Prostate gland (tissue), 2 donors: ENCODE data around the gene POFUT1.

Experiments
- CTCF ChIP-seq, 4 experiments: fragments of 200-600 bp in 2 of 4; fragments of 450-650 bp in 2 of 4; sonication (generic) in 2 of 4; IDR thresholded peaks; 1 replicate in 3 of 4; 2 replicates in 1 of 4; pipeline ENCODE4 v1.5.1; 2016 to 2019; ENCODE audit warnings: antibody characterized with exemption in 4 of 4, mild to moderate bottlenecking in 2 of 4, moderate library complexity in 2 of 4
- POLR2AphosphoS5 ChIP-seq: sonication (generic); formaldehyde crosslinking; IDR thresholded peaks from one replicate; pipeline ENCODE4 v1.6.1; 2017; ENCODE audit warnings: antibody characterized with exemption

- TF ChIP-seq CTCF (IDR thresholded peaks at IDR 0.05): no peak
- TF ChIP-seq POLR2AphosphoS5: no peak
Observed at GRCh38 chr20:32271620-32272019, 63.9 kb downstream of the POFUT1 start.
